PC-9 (cell line): ENCODE data around the gene FFAR2. TPM values are rescaled to one million over a fixed set of nuclear protein-coding genes. Genes with fewer than 3 reads are reported as not detected.
"Not testable (repeated sequence)": the region's sequence is repeated elsewhere in the genome, so short reads cannot be mapped to it uniquely, and the experiment has no call there.

ENCODE experiments used
- BruUV-seq: library from RNA; stranded (reverse); fragments of 400-500 nt; replicated peaks from 2 replicates; lab custom pipeline; 2021; lab: Mats Ljungman, UMichigan
- CTCF ChIA-PET: fragments of 300-600 bp; sonication (Branson Sonifier 250); formaldehyde crosslinking; loops from one replicate; lab custom pipeline; 2022; ENCODE audit warnings: antibody characterized with exemption; lab: Charles Lee
- POLR2A ChIA-PET: fragments of 300-600 bp; sonication (Branson Sonifier 250); formaldehyde crosslinking; loops from one replicate; lab custom pipeline; 2022; ENCODE audit warnings: antibody characterized with exemption; ENCODE audit not compliant: unreplicated experiment; lab: Charles Lee
- DNase-seq, 2 experiments: peaks; one replicate each; pipeline versions ENCODE4 v3.0.0 to v3.0.0-alpha.2; 2015 to 2022; ENCODE audit warnings: mixed read lengths in 1 of 2
- H2AFZ ChIP-seq: fragments of 200-600 bp; sonication (generic); 2 replicates; pipeline ENCODE4 v1.8.1; 2017; ENCODE audit warnings: antibody characterized with exemption
- H3F3A ChIP-seq: fragments of 200-600 bp; sonication (generic); 2 replicates; pipeline ENCODE4 v1.8.1; 2017; ENCODE audit warnings: antibody characterized with exemption, mild to moderate bottlenecking, low read depth; ENCODE audit not compliant: insufficient read depth
- H3K27ac ChIP-seq: fragments of 200-600 bp; sonication (generic); 2 replicates; pipeline ENCODE4 v1.6.1; 2016; ENCODE audit warnings: mixed run types
- H3K27me3 ChIP-seq: fragments of 200-600 bp; sonication (generic); 2 replicates; pipeline ENCODE4 v1.6.1; 2016; ENCODE audit warnings: low read depth, mixed run types; ENCODE audit not compliant: insufficient read depth
- H3K36me3 ChIP-seq: fragments of 200-600 bp; sonication (generic); 2 replicates; pipeline ENCODE4 v1.6.1; 2016; ENCODE audit warnings: low read depth, mixed run types
- H3K4me1 ChIP-seq: fragments of 200-600 bp; sonication (generic); replicated peaks from 2 replicates; pipeline ENCODE4 v1.6.1; 2016; ENCODE audit warnings: mixed run types; ENCODE audit not compliant: insufficient read depth
- H3K4me2 ChIP-seq: fragments of 200-600 bp; sonication (generic); 2 replicates; pipeline ENCODE4 v1.6.1; 2017; ENCODE audit warnings: mixed run types
- H3K4me3 ChIP-seq: fragments of 200-600 bp; sonication (generic); 2 replicates; pipeline ENCODE4 v1.6.1; 2016; ENCODE audit warnings: mixed run types
- H3K79me2 ChIP-seq: fragments of 200-600 bp; sonication (generic); 2 replicates; pipeline ENCODE4 v1.6.1; 2017; ENCODE audit warnings: low read depth, mixed run types
- H3K9me2 ChIP-seq: fragments of 200-600 bp; sonication (generic); 2 replicates; pipeline ENCODE4 v1.8.1; 2017; ENCODE audit warnings: mild to moderate bottlenecking; ENCODE audit not compliant: insufficient read depth
- H3K9me3 ChIP-seq: fragments of 200-600 bp; sonication (generic); 2 replicates; pipeline ENCODE4 v1.8.1; 2016; ENCODE audit warnings: low read depth; ENCODE audit not compliant: insufficient read depth
- H4K20me1 ChIP-seq: fragments of 200-600 bp; sonication (generic); 2 replicates; pipeline ENCODE4 v1.8.1; 2017; ENCODE audit not compliant: insufficient read depth
- EZH2 ChIP-seq: fragments of 200-600 bp; sonication (generic); IDR thresholded peaks from 2 replicates; pipeline ENCODE4 v1.8.0; 2017; ENCODE audit warnings: antibody characterized with exemption, low read depth
- intact Hi-C: fragments of 100-400 bp; cut with micrococcal nuclease; formaldehyde crosslinking; loops from one replicate; pipeline ENCODE4 v1.10.0; 2022; ENCODE audit not compliant: unreplicated experiment
- total RNA-seq: library from RNA; stranded (reverse); gene quantifications from 2 replicates; pipeline ENCODE4 v1.2.3, GENCODE V29; 2021
- TF ChIP-seq, protein P1 (sequence below): fragments of 200-600 bp; sonication (generic); conservative IDR thresholded peaks from 2 replicates; pipeline ENCODE4 v1.6.1; 2017; ENCODE audit warnings: mixed run types, antibody characterized with exemption, mild to moderate bottlenecking, moderate library complexity

FFAR2 gene
- total RNA-seq, 1 experiment from 2014 or later, result not detected

DNA sequence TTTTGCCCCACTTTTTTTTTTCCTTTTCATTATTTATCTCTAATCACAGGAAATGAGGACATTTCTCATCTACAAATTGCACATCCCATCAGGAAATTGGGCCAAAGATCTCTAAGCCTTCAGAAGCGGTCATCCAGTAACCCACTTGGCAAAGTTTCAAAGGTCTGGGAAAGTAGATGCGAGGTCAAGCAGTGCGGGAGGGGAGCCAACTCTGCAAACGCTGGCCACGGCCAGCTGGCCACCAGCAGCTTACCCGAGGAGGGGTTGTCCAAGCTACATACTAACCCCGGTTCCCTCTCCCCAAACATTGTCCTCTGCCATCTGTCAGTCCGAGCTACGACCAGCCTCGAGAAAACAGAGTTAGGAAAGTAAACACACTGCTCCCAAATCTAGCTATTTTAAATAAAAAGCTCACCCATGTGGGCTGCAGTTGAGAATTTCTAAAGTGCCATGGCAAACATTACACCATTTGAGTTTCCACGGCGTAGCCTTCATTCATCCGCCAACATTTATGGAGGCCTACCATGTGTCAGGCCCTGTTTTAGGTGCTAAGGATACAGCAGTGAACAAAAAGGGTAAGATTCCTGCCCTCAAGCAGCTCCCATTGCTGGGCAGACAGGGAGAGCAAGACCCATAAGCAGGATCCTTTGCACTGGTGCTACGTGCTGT lies 11.5 kb downstream of the FFAR2 start:
- Histone ChIP-seq H3K36me3 (no peaks in the 10 kb centered on the region), H3K4me2 (no peak overlapping the region), H2AFZ (no peak overlapping the region), H3K9me2 (no peaks in the 10 kb centered on the region), H3K27ac (no peak overlapping the region), H3K4me3 (no peak overlapping the region), H3K27me3 (no peaks in the 10 kb centered on the region; the same call in 1 of the 2 replicates), H3K4me1 (no peaks in the 10 kb centered on the region), H3K79me2 (no peaks in the 10 kb centered on the region), H3F3A (no peaks in the 10 kb centered on the region), H4K20me1 (no peaks in the 10 kb centered on the region), H3K9me3 (no peaks in the 10 kb centered on the region)
- CTCF ChIA-PET, result no interaction called here
- no peak for DNase-seq
- intact Hi-C loops, result no loop called here
- TF ChIP-seq EZH2, result no peak
- TF ChIP-seq, protein P1, sequence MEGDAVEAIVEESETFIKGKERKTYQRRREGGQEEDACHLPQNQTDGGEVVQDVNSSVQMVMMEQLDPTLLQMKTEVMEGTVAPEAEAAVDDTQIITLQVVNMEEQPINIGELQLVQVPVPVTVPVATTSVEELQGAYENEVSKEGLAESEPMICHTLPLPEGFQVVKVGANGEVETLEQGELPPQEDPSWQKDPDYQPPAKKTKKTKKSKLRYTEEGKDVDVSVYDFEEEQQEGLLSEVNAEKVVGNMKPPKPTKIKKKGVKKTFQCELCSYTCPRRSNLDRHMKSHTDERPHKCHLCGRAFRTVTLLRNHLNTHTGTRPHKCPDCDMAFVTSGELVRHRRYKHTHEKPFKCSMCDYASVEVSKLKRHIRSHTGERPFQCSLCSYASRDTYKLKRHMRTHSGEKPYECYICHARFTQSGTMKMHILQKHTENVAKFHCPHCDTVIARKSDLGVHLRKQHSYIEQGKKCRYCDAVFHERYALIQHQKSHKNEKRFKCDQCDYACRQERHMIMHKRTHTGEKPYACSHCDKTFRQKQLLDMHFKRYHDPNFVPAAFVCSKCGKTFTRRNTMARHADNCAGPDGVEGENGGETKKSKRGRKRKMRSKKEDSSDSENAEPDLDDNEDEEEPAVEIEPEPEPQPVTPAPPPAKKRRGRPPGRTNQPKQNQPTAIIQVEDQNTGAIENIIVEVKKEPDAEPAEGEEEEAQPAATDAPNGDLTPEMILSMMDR, result no peak
- POLR2A ChIA-PET, result no interaction called here
- no TSS peak for BruUV-seq

DNA sequence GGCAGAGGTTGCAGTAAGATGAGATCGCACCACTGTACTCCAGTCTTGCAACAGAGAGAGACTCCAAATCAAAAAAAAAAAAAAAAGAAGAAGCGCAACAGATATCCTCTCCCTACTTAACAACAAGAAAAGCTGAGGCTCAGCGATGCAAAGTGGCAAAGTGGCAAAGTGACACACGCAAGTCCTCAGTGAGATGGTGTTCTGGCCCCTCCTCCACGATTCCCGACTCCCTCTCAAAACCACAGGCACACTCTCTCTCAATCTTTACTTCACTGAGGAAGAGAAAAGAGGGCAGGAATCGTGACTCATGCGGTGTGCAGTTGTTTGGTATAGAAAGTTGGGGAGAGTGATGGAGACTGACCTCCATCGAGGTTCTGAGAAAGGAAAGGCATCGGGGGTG lies 12.6 kb downstream of the FFAR2 start:
- Histone ChIP-seq H3F3A (no peaks in the 10 kb centered on the region), H3K36me3 (no peaks in the 10 kb centered on the region), H3K9me2 (no peaks in the 10 kb centered on the region), H3K9me3 (no peaks in the 10 kb centered on the region), H3K27ac (no peak overlapping the region), H3K4me3 (no peak overlapping the region), H3K27me3 (no peaks in the 10 kb centered on the region; the same call in 1 of the 2 replicates), H3K4me1 (no peaks in the 10 kb centered on the region), H2AFZ (no peak overlapping the region), H4K20me1 (no peaks in the 10 kb centered on the region), H3K4me2 (no peak overlapping the region), H3K79me2 (no peaks in the 10 kb centered on the region)
- BruUV-seq, result no TSS peak
- no peak for DNase-seq
- intact Hi-C loops, result no loop called here
- TF ChIP-seq, protein P1, result no peak
- no peak for TF ChIP-seq EZH2
- POLR2A ChIA-PET, result no interaction called here
- CTCF ChIA-PET, result no interaction called here

DNA sequence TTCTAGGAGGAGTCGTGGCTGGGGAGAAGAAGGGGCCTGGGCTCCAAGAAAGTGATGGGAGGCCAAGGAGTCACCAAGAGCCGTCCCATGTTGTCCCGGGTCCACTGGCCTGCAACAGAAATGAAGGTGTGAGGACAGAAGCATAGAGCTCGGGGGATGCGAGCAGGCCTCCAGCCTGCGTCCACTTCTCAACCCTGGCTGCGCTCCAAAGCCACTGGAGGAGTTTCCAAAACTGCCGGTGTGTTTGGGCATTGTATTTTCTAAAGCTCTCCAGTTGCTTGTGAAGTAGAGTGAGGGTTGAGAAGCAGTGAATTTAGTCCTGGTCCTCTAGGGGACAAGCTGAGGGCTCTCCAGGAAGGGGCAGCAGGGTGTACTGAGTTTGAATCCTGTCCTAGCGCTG lies 13.0 kb downstream of the FFAR2 start:
- Histone ChIP-seq H3F3A (no peaks in the 10 kb centered on the region), H3K4me1 (no peaks in the 10 kb centered on the region), H3K9me2 (no peaks in the 10 kb centered on the region), H3K4me2 (no peak overlapping the region), H3K79me2 (no peaks in the 10 kb centered on the region), H3K4me3 (no peak overlapping the region), H4K20me1 (no peaks in the 10 kb centered on the region), H2AFZ (no peak overlapping the region), H3K27ac (no peak overlapping the region), H3K36me3 (no peaks in the 10 kb centered on the region), H3K9me3 (no peaks in the 10 kb centered on the region), H3K27me3 (no peaks in the 10 kb centered on the region; the same call in 1 of the 2 replicates)
- intact Hi-C loops, result no loop called here
- CTCF ChIA-PET, result no interaction called here
- BruUV-seq, result no TSS peak
- TF ChIP-seq, protein P1, result no peak
- no peak for TF ChIP-seq EZH2
- POLR2A ChIA-PET, result no interaction called here
- DNase-seq, result no peak

DNA sequence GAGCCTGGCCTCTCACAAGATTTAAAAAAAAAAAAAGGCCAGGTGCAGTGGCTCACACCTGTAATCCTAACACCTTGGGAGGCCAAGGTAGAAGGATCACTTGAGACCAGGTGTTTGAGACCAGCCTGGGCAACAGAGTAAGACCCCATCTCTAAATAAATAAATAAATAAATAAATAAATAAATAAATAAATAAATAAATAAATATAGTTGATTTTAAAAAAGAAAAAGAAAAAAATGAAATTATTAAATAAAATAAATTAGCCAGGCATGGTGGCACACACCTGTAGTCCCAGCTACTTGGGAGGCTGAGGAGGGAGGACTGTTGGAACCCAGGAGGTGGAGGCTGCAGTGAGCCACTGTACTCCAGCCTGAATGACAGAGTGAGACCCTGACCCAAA lies 13.7 kb downstream of the FFAR2 start:
- H3F3A ChIP-seq, H3K27ac ChIP-seq, H3K79me2 ChIP-seq, H3K4me2 ChIP-seq, H3K9me2 ChIP-seq, H3K4me1 ChIP-seq, CTCF ChIA-PET, POLR2A ChIA-PET, H3K27me3 ChIP-seq, H3K9me3 ChIP-seq, DNase-seq, H4K20me1 ChIP-seq, H2AFZ ChIP-seq, intact Hi-C loops, H3K36me3 ChIP-seq, BruUV-seq, H3K4me3 ChIP-seq: not testable (repeated sequence)
